ENCODE data around the gene TFEC.

The TFEC gene

GRCh38 chr7:116045532-116045931 lies 15.0 kb upstream of the TFEC start:
- H3K4me3 ChIP-seq (replicated peaks; ENCODE audit: insufficient read depth, low read length) = no peak overlapping the region

DNA sequence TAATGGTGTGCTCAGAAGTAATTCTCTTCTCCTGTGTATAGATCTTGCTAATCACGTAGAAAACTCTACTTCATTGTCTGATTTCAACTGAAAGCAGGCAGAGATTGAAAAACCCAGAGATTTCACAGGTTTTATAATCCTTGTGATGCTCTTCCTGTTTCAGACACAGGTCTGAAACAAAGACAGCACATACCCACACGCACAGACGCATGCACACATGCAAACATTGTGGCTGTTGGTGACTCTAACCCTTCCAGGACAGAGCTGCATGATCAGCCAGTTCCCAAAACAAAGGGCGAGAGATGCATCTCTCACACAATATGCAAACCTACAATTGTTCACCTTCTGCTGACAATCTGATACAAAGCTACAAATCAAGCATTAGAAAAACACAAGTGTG lies 11.1 kb upstream of the TFEC start:
- H3K4me3 ChIP-seq (replicated peaks; ENCODE audit: insufficient read depth, low read length) = no peak overlapping the region
- no peak overlapping the region for H3K27ac ChIP-seq (replicated peaks)
- no peak for DNase-seq (ENCODE audit: low read depth in 1 of 2, low spot score in 1 of 2)
- H3K27me3 ChIP-seq (ENCODE audit: insufficient read depth, poor library complexity, severe bottlenecking) = no peaks in the 10 kb centered on the region
- TF ChIP-seq SPI1 (IDR thresholded peaks at IDR 0.05; ENCODE audit: borderline replicate concordance, low read depth) = no peak
- TF ChIP-seq GABPA (IDR thresholded peaks at IDR 0.05; ENCODE audit: low read depth) = no peak
- TF ChIP-seq, protein P1, sequence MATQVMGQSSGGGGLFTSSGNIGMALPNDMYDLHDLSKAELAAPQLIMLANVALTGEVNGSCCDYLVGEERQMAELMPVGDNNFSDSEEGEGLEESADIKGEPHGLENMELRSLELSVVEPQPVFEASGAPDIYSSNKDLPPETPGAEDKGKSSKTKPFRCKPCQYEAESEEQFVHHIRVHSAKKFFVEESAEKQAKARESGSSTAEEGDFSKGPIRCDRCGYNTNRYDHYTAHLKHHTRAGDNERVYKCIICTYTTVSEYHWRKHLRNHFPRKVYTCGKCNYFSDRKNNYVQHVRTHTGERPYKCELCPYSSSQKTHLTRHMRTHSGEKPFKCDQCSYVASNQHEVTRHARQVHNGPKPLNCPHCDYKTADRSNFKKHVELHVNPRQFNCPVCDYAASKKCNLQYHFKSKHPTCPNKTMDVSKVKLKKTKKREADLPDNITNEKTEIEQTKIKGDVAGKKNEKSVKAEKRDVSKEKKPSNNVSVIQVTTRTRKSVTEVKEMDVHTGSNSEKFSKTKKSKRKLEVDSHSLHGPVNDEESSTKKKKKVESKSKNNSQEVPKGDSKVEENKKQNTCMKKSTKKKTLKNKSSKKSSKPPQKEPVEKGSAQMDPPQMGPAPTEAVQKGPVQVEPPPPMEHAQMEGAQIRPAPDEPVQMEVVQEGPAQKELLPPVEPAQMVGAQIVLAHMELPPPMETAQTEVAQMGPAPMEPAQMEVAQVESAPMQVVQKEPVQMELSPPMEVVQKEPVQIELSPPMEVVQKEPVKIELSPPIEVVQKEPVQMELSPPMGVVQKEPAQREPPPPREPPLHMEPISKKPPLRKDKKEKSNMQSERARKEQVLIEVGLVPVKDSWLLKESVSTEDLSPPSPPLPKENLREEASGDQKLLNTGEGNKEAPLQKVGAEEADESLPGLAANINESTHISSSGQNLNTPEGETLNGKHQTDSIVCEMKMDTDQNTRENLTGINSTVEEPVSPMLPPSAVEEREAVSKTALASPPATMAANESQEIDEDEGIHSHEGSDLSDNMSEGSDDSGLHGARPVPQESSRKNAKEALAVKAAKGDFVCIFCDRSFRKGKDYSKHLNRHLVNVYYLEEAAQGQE (IDR thresholded peaks at IDR 0.05; ENCODE audit: insufficient replicate concordance, low read depth) = no peak
- no peak for TF ChIP-seq POLR2AphosphoS5 (IDR thresholded peaks at IDR 0.05; ENCODE audit: low read depth)
- no peak for TF ChIP-seq CTCF (IDR thresholded peaks at IDR 0.05; ENCODE audit: insufficient read depth, low read length)

More at GRCh38 chr7:116045532-116045931, 15.0 kb upstream of the TFEC start:
- Histone ChIP-seq H3K27ac (replicated peaks) (no peak overlapping the region), H3K27me3 (ENCODE audit: insufficient read depth, poor library complexity, severe bottlenecking) (no peaks in the 10 kb centered on the region)
- DNase-seq (ENCODE audit: low read depth in 1 of 2, low spot score in 1 of 2) = no peak
- no peak for TF ChIP-seq CTCF (IDR thresholded peaks at IDR 0.05; ENCODE audit: insufficient read depth, low read length)
- no peak for TF ChIP-seq GABPA (IDR thresholded peaks at IDR 0.05; ENCODE audit: low read depth)
- no peak for TF ChIP-seq POLR2AphosphoS5 (IDR thresholded peaks at IDR 0.05; ENCODE audit: low read depth)
- TF ChIP-seq, protein P1 (IDR thresholded peaks at IDR 0.05; ENCODE audit: insufficient replicate concordance, low read depth) = no peak
- TF ChIP-seq SPI1 (IDR thresholded peaks at IDR 0.05; ENCODE audit: borderline replicate concordance, low read depth) = no peak

DNA sequence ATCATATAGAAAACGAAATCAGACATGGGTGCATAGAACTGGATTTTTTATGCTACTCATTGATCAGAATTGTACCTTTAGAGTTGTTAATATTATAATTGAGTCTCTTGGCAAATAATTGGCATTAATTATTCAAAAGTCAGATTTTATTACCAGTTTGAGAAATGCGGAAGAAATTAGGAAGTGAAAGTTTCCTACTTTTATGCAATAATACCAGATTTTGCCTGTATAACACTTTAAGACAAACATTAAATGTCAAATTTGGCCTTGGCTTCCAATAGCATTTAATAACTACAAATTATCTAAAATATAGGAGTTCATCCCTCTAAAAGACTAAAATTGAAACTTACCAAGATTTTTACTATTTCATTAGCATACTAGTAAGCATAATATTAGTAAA lies 6.8 kb upstream of the TFEC start:
- TF ChIP-seq SPI1 (IDR thresholded peaks at IDR 0.05; ENCODE audit: borderline replicate concordance, low read depth) (no peak), GABPA (IDR thresholded peaks at IDR 0.05; ENCODE audit: low read depth) (no peak), POLR2AphosphoS5 (IDR thresholded peaks at IDR 0.05; ENCODE audit: low read depth) (no peak), CTCF (IDR thresholded peaks at IDR 0.05; ENCODE audit: insufficient read depth, low read length) (no peak)
- TF ChIP-seq, protein P1 (IDR thresholded peaks at IDR 0.05; ENCODE audit: insufficient replicate concordance, low read depth) = no peak
- H3K27ac ChIP-seq (replicated peaks) = no peak overlapping the region
- no peak overlapping the region for H3K4me3 ChIP-seq (replicated peaks; ENCODE audit: insufficient read depth, low read length)
- no peak for DNase-seq (ENCODE audit: low read depth in 1 of 2, low spot score in 1 of 2)
- H3K27me3 ChIP-seq (ENCODE audit: insufficient read depth, poor library complexity, severe bottlenecking) = no peaks in the 10 kb centered on the region

Measured in HL-60 (cell line).